Stimulated activated CD4-positive, alpha-beta T cell treated with anti-CD3 and anti-CD28 coated beads, Interleukin-15, amount 100 ng/mL, for 1 hour (primary cell): Measurements from ENCODE around the gene TLE4.
"Not testable (repeated sequence)": the region's sequence is repeated elsewhere in the genome, so short reads cannot be mapped to it uniquely, and the experiment has no call there.

Source experiments
- DNase-seq, 2 donors: peaks; one replicate each; pipeline ENCODE4 v3.0.0-alpha.2; 2020; ENCODE audit warnings: low read depth in 1 of 2, low spot score in 1 of 2

TLE4 gene

GRCh38 chr9:79571309-79572031, at the start of gene TLE4:
TSS of gene TLE4 (plus strand) at chr9:79571965. CDS start at chr9:79572791, 826 bp downstream.
- peak; percentile 97 to 99 for DNase-seq

GRCh38 chr9:79522793-79523192, 49.0 kb upstream of the TLE4 start:
- DNase-seq = no peak

GRCh38 chr9:79524266-79524665, 47.5 kb upstream of the TLE4 start:
- no peak for DNase-seq

- no peak for DNase-seq
These were observed 45.6 kb upstream of the TLE4 start for GRCh38 chr9:79526149-79526672.

- DNase-seq = no peak
These were observed 36.2 kb upstream of the TLE4 start for GRCh38 chr9:79535534-79535933.

GRCh38 chr9:79537838-79538237, 33.9 kb upstream of the TLE4 start:
- DNase-seq = no peak

GRCh38 chr9:79542735-79543620, 28.8 kb upstream of the TLE4 start:
- DNase-seq = no peak

- DNase-seq = not testable (repeated sequence)
These were observed 27.4 kb upstream of the TLE4 start for GRCh38 chr9:79544375-79544774.

- no peak for DNase-seq
These were observed 20.2 kb upstream of the TLE4 start for GRCh38 chr9:79551586-79551985.

GRCh38 chr9:79551994-79552393, 19.8 kb upstream of the TLE4 start:
- no peak for DNase-seq

- DNase-seq = no peak
These were observed 16.2 kb upstream of the TLE4 start for GRCh38 chr9:79555474-79556089.

GRCh38 chr9:79559495-79560181, 12.1 kb upstream of the TLE4 start:
- no peak for DNase-seq

GRCh38 chr9:79562749-79563386, 8.9 kb upstream of the TLE4 start:
- no peak for DNase-seq

GRCh38 chr9:79564105-79564504, 7.7 kb upstream of the TLE4 start:
- DNase-seq = no peak

- no peak for DNase-seq
These were observed 6.5 kb upstream of the TLE4 start for GRCh38 chr9:79565245-79565644.

- no peak for DNase-seq
These were observed 4.1 kb upstream of the TLE4 start for GRCh38 chr9:79567671-79568098.

GRCh38 chr9:79568337-79569101, 3.2 kb upstream of the TLE4 start:
- DNase-seq = no peak

- DNase-seq = no peak
These were observed 1.8 kb upstream of the TLE4 start for GRCh38 chr9:79569814-79570447.
